HUES48 (cell line): ENCODE results near the gene CHST6.
"Not testable (repeated sequence)": the region's sequence is repeated elsewhere in the genome, so short reads cannot be mapped to it uniquely, and the experiment has no call there.

Source experiments
- H3K27ac ChIP-seq: one replicate; pipeline ENCODE4 v1.7.0; 2013; ENCODE audit warnings: low read depth, low read length, inconsistent platforms
- H3K27me3 ChIP-seq: 2 replicates; pipeline ENCODE4 v1.6.1; 2013; ENCODE audit warnings: mild to moderate bottlenecking, low read length; ENCODE audit not compliant: control insufficient read depth, insufficient read depth
- H3K36me3 ChIP-seq: 2 replicates; pipeline ENCODE4 v1.6.1; 2013; ENCODE audit warnings: low read length; ENCODE audit not compliant: control insufficient read depth, insufficient read depth
- H3K4me1 ChIP-seq: 2 replicates; pipeline ENCODE4 v1.6.1; 2013; ENCODE audit warnings: mild to moderate bottlenecking, low read length; ENCODE audit not compliant: control insufficient read depth, insufficient read depth
- H3K4me3 ChIP-seq: 2 replicates; pipeline ENCODE4 v1.5.1; 2013; ENCODE audit warnings: mild to moderate bottlenecking, low read depth, low read length
- H3K9ac ChIP-seq: 2 replicates; pipeline ENCODE4 v1.6.1; 2013; ENCODE audit warnings: mild to moderate bottlenecking, low read depth, low read length, moderate library complexity
- H3K9me3 ChIP-seq: 2 replicates; pipeline ENCODE4 v1.6.1; 2013; ENCODE audit warnings: low read length; ENCODE audit not compliant: control insufficient read depth, insufficient read depth

CHST6 gene

DNA sequence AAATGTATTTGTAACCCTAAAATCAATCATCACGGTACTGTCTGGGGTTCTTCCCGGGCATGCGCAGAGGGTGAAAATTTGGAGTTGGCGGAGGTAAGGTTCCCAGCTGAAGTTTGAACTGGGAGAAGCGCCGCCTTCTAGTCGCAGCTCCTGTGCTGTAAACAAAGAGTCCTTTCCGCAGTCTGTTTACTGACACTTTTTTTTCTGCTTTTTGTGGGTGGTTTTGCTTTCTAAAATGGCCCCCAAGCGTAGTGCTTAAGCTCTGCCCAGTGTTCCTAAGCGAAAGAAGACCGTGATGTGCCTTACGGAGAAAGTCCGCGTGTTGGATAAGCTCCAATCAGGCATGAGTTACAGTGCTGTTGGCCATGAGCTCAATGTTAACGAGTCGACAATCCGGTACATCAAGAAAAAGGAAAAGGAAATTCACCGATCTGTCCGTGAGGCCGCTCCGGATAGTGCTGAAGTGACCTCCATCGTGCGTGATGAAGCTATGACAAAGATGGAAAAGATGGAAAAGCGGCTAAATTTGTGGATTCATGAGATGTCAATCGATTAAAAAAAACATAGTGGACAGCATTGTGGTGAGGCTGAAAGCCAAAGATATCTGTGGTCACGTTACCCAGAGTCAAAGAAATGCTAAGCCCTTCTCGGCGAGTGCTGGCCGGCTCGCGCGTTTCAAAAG lies 61.4 kb downstream of the CHST6 start:
- H3K9me3 ChIP-seq = no peaks in the 10 kb centered on the region
- H3K4me1 ChIP-seq = peaks cover 4% of the 10 kb centered on the region; the same call in 1 of the 2 replicates
- H3K4me3 ChIP-seq = peak overlapping the region; percentile 93
- H3K9ac ChIP-seq = peak overlapping the region; percentile 93
- no peaks in the 10 kb centered on the region for H3K27me3 ChIP-seq
- H3K36me3 ChIP-seq = no peaks in the 10 kb centered on the region
- H3K27ac ChIP-seq = peak overlapping the region; percentile 85

DNA sequence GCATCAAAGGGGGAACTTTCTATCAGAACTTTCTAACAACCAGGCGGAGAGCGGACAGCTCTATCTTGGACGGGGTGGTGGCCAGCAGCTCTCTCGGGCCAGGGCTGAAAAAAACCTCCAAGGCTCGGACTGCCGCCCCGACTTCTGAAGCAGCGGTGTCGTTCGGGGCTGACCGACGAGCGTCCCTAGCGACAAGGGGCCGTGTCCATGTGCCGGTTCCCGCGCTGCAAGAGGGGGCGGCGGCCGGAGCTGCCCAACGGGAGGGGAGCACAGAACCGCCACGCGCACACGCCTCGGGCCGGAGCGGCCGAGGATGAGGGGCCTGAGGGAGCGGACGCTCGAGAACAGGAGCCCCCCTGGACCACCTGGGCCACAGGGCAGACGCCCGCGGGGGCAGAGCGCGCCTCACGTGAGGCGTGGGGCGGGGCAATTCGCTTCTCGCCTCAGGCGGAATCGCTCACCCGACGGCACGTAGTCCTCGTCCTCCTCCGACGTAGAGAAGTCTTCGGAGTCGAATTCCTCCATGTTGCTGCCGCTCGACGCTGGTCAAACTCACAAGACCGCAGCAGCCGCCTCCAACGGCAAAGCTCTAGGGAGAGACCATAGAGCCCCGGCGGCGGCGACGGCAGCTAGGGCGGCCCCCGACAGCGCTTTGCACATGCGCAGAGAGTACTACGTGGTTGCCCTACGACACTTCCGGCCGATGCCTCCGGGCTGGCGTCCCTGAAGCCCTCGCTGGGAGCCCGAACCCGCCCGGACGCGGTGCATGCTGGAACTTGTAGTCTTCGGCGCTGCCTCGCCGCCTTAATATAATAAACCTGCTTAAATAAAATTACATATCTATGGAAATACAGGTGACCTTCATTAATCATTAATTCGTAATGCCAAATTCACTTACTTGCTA lies 62.2 kb downstream of the CHST6 start, which contains the start of gene CFDP1:
Gene CFDP1, minus strand, starts transcription at position 676 of the 904 bp plus-strand sequence. Its CDS starts 151 bp downstream, at position 525.
- Histone ChIP-seq H3K27ac (peak within 1 kb of the TSS; percentile 85), H3K27me3 (no peaks in the 10 kb centered on the region), H3K36me3 (no peaks in the 10 kb centered on the region), H3K4me1 (peaks cover 4% of the 10 kb centered on the region; the same call in 1 of the 2 replicates), H3K4me3 (peak within 1 kb of the TSS; percentile 93), H3K9me3 (no peaks in the 10 kb centered on the region), H3K9ac (peak within 1 kb of the TSS; percentile 93)

DNA sequence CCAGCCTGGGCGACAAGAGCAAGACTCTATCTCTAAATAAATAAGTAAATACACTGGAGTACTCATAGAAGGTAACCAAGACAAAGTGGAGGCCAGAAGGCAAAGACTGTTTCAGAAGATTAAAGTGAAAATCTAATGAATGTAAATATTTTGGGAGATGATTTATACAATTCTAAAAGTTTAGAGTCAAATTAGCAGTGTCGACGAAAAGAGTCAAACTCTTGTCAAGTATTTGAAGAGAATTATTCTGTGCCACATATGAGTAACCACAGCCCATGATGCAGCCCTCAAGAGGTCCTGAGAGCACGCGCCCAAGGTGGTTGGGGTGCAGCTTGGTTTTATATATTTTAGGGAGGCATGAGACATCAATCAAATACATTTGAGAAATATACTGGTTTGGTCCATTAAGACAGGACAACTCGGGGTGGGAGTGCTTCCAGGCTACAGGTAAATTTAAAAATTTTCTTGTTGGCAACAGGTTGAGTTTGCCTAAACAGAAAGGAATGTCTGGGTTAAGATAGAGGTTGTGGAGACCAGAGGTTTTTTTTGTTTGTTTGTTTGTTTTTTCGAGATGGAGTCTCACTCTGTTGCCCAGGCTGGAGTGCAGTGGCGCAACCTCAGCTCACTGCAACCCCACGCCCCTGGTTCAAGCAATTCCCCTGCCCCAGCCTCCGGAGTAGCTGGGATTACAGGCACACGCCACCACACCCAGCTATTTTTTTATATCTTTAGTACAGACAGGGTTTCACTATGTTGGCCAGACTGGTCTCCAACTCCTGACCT lies 65.4 kb downstream of the CHST6 start:
- Histone ChIP-seq H3K9ac (no peak overlapping the region), H3K36me3 (no peaks in the 10 kb centered on the region), H3K4me3 (no peak overlapping the region), H3K9me3 (no peaks in the 10 kb centered on the region), H3K27me3 (no peaks in the 10 kb centered on the region), H3K27ac (no peak overlapping the region), H3K4me1 (peaks cover 4% of the 10 kb centered on the region; the same call in 1 of the 2 replicates)

DNA sequence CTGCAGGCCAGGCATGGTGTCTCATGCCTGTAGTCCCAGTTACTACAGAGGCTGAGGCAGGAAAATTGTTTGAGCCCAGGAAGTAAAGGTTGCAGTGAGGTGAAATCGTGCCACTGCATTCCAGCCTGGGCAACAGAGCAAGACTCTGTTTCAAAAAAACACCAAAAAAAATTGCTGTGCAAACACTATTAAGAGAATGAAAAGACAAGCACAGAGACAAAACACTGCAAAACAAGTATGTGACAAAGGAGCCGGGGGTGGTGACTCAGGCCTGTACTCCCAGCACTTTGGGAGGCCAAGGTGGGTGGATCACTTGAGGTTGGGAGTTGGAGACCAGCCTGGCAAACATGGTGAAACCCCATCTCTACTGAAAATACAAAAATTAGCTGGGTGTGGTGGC lies 68.7 kb downstream of the CHST6 start:
- not testable (repeated sequence) for H3K4me1 ChIP-seq, H3K4me3 ChIP-seq, H3K27ac ChIP-seq, H3K27me3 ChIP-seq, H3K36me3 ChIP-seq, H3K9me3 ChIP-seq, H3K9ac ChIP-seq

DNA sequence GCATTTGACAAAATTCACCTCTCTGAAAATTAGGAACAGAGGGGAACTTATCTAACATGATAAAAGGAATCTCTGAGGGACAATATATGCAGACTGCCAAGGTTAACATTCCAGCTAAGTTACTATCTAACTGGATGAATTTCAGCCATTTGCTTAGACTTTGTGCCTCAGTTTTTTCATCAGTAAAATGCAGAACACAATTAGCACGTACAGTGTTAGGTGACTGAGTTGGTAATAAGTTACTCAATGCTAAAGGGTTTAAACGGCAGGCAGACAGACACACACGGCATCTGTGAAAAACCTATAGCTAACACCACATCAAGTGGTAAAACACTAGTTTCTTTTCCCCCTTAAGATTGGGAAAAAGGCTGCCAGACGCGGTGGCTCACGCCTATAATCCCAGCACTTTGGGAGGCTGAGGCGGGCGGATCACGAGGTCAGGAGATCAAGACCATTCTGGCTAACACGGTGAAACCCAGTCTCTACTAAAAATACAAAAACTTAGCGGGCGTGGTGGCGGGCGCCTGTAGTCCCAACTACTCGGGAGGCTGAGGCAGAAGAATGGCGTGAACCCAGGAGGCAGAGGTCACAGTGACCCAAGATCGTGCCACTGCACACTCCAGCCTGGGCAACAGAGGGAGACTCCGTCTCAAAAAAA lies 71.0 kb downstream of the CHST6 start:
- not testable (repeated sequence) for H3K27me3 ChIP-seq, H3K36me3 ChIP-seq, H3K9ac ChIP-seq, H3K9me3 ChIP-seq, H3K27ac ChIP-seq, H3K4me3 ChIP-seq
- H3K4me1 ChIP-seq = peaks cover 23% of the 10 kb centered on the region

DNA sequence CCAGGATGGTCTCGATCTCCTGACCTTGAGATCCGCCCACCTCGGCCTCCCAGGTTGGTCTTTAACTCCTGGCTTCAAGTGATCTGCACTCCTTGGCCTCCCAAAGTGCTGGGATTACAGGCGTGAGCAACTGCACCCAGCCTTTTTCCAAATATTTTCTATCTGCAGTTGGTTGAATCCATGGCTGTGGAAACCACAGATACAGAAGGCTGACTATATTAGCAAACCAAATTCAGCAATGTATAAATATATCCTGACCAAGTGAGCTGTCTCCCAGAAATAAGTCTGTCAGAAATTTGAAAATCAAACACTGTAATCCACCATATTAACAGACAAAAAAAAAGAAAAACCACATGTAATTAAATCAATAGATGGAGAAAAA lies 71.5 kb downstream of the CHST6 start:
- H3K4me1 ChIP-seq = peaks cover 24% of the 10 kb centered on the region

More for the DNA sequence above, 71.5 kb downstream of the CHST6 start:
- H3K27me3 ChIP-seq = no peaks in the 10 kb centered on the region
- H3K9me3 ChIP-seq = no peaks in the 10 kb centered on the region
- H3K36me3 ChIP-seq = no peaks in the 10 kb centered on the region
- H3K27ac ChIP-seq = no peak overlapping the region
- H3K9ac ChIP-seq = no peak overlapping the region
- no peak overlapping the region for H3K4me3 ChIP-seq
